ENCODE data around the gene CELF6.
A peak's percentile ranks its signal among the peaks of the same experiment; 100 is the strongest.
"Not testable (repeated sequence)": the region's sequence is repeated elsewhere in the genome, so short reads cannot be mapped to it uniquely, and the experiment has no call there.

Gene CELF6

GRCh38 chr15:72315706-72316370 is 4.1 kb downstream of the CELF6 start:
- DNase-seq (ENCODE audit: low spot score), result no peak

DNA sequence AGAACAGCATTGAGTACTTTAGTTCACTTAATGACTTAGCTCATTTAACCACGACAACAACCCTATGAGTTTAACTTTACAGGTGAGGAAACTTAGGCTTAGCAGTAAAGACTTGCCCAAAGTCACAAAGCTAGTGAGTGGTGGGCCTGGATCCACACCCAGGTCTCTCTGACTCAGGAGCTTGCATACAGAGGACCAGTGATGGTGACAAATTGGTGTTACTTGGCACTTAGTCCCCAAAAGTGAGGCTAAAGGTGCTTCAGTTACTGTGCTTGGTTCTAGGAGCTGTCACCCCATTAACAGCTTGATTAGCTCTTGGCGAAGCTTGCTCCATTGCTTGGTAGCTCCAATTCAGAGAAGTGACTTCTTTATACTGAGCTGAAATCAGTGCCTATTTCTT is 6.1 kb downstream of the CELF6 start:
- no peak for DNase-seq (ENCODE audit: low spot score)

DNA sequence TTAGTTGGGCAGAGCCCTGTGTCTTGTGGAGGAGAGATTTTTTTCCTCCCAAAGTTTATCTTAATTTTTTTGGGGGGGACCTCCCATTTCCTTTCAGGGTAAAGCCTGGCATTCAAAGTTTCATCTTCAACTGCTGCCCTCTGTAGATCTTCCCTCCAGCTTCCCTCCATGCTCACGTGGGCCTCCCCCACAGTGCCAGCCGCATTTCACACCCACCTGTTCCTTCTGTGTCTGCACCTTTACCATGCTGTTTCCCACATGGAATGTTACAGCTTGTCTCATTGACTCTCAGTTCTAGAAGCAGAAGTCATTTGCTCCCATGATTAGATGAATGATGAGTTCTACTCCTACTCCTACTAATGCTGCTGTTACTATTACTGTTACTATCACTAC is 6.5 kb downstream of the CELF6 start:
- DNase-seq (ENCODE audit: low spot score), result no peak

DNA sequence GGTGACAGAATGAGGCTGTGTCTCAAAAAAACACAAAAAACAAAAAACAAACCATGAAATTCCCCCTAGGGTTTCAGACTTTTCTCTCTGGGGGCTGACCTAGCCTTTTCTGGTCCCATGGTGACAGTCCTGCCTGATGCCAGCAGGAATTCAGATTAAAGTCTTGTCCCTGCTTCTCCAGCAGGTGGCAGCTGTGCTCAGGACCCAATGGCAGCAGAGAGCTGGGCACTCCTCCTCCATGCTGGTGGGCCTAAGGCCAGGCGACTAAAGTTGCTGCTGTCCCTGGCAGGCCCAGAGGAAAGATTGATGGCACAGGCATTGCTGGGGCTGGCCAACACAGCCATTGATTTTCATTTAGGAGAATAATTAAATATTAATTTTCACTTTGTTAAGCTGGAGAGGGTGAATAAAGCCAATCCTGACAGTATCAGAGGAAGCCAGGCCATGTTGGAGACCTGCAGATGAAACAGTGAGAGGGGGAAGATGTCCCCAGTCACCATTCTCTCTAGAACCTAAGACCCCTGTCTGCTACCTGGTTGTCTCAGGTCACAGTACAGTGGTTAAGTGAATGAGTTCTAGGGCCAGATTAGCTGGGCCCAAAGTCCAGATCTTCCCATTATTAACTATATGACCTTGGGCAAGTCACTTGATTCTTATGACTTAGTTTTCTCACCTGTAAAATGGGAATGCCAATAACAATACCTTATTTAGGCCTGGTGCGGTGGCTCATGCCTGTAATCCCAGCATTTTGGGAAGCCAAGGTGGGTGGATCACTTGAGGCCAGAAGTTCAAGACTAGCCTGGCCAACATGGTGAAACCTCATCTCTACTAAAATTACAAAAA is 7.1 kb downstream of the CELF6 start:
- DNase-seq (ENCODE audit: low spot score), result peak; percentile 65

GRCh38 chr15:72307026-72307425 is 12.9 kb downstream of the CELF6 start:
- no peak for DNase-seq (ENCODE audit: low spot score)

DNA sequence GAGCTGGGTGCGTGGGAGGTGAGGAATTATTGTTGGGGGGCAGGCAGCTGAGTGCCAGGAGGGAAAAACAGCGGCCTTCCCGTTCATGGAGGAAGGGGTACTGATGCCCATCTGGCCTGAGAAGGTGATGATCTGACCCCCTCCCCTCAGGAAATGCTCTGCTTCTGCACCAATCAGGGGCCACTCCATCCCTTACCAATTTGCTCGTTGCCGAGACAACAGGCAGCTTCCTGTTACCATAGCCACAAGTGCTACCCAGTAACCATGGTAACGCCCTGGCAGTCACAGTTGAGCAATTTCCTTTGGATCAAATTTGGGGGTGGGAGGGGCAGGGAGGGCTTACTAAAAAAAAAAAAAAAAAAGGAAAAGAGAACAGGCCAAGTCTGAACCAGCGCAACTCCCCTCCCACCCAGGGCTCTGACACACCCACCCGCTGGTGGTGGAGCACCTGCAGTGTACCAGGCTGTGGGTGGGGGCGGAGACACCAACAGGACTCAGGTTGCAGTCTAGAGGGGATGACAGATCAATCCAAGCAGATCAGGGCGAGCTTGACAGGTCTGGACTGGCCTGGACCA is 13.7 kb downstream of the CELF6 start:
- no peak for DNase-seq (ENCODE audit: low spot score)

DNA sequence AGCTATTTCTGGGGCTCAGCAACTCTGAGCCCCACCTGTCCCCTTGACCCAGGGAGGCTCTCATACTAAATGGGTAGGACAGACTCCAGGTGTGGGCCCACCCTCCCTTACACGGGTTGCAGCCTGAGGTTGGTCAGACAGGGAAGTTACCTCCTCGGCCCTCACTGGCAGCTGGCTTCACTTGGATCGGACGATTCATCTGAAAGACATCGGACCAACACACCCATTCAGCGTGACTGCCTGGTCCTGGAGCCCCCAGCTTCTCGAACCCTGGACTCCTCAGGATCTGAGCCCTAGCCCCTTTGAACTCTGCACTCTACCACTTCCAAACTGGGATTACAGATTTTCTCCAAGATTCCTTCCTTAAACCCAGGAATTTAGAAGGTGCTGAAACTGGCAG is 15.4 kb downstream of the CELF6 start:
- no peak for DNase-seq (ENCODE audit: low spot score)

- no peak for DNase-seq (ENCODE audit: low spot score)
These were observed 17.0 kb downstream of the CELF6 start for GRCh38 chr15:72302955-72303354.

GRCh38 chr15:72289597-72290325 is 30.2 kb downstream of the CELF6 start:
- no peak for DNase-seq (ENCODE audit: low spot score)

DNA sequence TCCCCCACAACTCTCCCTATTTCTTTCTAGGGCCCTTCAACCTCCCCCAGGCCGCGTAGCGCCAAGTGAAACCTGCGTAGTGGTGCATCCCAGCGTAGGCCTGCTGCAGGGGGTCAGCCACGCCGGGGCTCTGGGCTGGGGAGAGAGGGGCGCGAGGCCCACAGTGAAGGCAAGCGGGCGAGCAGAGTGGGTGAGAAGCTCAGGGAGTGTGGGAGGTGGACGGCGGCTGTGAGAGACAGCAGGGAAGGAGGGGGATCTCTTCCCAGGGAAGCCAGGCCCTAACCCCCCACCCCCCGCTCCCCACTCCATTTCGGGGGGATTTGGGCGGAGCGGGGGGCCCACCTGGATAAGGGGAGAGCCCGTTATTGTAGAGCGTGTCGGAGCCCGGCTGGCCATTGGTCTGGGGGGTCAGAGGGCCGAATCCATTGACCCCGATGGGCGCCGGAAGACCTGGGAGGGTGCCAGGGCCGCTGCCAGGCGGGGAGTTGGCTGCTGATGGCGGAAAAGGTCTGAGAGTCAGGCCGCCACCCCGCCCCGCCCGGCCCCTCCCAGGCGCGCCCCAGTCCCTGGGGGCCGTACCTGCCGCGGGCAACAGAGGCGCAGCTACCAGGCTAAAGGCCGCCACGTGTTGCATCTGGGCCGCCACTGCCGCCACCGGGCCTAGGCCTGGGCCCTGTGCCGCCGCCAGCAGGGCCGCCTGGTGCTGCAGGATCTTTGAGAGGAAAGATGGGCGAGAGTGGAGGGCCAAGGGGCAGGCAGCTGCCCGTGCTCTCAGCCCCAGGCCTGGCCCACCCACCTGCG is 31.0 kb downstream of the CELF6 start:
- no peak for DNase-seq (ENCODE audit: low spot score)

DNA sequence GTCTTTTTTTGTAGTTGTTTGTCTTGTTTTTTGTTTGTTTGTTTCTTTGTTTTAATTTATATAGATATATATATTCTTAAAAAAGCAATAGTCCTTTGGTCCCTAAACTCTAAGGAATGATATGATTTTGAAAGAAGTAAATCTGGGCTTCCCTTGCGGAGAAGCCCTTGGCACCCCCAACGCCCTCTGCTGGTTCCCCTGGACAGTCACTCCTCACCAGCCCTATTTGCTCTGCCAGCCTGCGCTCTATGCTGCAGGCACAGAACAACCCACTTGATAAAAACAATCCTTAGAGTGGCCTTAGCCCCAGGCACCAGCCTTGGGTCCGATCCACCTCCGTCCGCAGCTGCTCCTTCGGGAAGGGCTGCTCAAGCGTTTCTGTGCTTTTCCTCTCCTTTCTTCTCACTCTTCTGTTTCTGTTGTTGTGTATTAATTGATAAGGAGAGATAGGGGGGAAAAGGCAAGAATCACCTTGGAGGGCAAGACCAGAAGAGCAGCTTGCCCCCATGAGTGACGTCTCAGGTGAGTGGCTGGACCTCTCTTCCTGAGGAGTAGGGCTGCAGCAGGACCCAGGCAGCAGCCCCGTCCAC is 33.9 kb downstream of the CELF6 start:
- peak; percentile 26 for DNase-seq (ENCODE audit: low spot score)

- no peak for DNase-seq (ENCODE audit: low spot score)
These were observed 34.6 kb downstream of the CELF6 start for GRCh38 chr15:72285402-72285801.

DNA sequence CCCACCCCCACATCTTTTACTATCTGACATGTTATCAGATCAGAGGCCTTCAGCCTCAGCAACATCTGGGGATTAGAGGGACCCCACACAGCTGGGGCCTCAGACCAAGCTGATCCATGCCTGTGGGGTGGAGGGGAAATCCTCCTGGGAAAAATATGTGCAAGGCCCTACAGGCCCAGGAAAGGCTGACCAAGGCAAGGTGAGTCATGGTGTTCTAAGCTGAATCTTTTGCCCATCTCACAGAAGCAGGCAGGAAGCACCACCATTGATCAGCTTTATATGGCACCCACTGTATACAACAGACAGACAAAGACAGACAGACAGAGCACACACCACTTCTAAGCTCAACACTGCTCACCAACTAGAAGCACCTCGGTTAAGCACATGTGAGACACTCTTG is 35.2 kb downstream of the CELF6 start:
- DNase-seq (ENCODE audit: low spot score), result no peak

- DNase-seq (ENCODE audit: low spot score), result no peak
These were observed 38.2 kb downstream of the CELF6 start for GRCh38 chr15:72281713-72282112.

GRCh38 chr15:72280751-72281150 is 39.2 kb downstream of the CELF6 start:
- no peak for DNase-seq (ENCODE audit: low spot score)

DNA sequence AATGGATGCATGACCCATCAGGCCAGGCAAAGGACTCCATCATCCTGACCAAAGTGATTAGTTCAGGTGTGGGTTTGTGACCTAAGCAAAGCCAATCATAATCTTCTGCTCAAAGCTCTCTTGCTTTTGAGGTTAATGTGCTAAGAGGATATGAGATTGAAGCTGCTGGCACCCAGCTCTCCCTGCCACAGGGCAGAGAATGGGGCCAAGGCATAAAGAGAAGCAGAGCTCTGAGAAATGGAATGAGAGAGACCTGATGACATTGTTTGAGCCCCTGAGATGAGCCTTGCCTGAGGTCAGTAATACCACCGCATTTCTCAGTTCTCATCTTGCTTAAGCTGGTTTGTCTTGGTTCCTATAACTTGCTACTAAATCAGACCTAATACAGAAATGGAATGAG is 41.2 kb downstream of the CELF6 start:
- DNase-seq (ENCODE audit: low spot score), result no peak

DNA sequence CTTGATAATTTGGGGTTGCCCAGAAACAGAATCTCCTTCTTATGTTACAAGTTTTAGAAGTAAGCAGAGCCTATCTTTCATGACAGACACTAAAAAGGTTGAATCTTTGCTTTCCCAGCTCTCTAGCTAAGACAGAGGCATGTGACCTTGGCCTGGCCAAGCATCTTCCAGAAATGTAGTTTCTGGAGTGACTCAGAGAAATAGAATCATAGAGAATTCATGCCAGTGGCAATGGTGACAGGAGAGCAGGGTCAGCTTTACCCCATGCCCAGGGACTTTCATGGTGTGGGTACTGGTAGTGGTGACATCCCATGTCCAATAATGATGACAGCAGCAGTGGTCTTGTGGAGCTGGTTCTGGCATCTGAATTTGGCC is 43.6 kb downstream of the CELF6 start:
- DNase-seq (ENCODE audit: low spot score), result no peak

DNA sequence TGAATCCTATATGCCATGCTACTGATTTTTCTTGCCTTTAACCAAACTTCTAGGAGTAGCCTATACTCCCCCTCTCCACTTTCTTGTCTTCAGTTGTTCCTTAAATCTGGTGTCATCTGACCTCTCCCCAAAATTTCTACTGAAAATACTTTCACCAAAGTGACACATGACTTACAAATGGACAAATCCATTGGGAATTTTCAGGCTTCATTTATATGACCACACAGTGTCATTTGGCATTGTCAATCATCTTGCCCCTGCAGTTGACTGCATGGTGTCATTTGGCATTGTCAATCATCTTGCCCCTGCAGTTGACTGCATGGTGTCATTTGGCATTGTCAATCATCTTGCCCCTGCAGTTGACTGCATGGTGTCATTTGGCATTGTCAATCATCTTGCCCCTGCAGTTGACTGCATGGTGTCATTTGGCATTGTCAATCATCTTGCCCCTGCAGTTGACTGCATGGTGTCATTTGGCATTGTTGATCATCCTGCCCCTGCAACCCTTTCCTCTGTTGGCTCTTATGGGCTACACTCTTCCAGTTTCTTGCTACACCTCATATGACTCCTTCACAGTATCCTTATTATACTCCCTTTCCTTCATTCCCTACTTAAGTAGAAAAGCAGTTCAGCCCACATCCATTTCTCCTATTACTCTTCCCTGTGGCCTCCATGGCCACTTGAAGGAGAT is 44.2 kb downstream of the CELF6 start:
- not testable (repeated sequence) for DNase-seq (ENCODE audit: low spot score)

GRCh38 chr15:72272997-72273352 is 47.0 kb downstream of the CELF6 start:
- no peak for DNase-seq (ENCODE audit: low spot score)

DNA sequence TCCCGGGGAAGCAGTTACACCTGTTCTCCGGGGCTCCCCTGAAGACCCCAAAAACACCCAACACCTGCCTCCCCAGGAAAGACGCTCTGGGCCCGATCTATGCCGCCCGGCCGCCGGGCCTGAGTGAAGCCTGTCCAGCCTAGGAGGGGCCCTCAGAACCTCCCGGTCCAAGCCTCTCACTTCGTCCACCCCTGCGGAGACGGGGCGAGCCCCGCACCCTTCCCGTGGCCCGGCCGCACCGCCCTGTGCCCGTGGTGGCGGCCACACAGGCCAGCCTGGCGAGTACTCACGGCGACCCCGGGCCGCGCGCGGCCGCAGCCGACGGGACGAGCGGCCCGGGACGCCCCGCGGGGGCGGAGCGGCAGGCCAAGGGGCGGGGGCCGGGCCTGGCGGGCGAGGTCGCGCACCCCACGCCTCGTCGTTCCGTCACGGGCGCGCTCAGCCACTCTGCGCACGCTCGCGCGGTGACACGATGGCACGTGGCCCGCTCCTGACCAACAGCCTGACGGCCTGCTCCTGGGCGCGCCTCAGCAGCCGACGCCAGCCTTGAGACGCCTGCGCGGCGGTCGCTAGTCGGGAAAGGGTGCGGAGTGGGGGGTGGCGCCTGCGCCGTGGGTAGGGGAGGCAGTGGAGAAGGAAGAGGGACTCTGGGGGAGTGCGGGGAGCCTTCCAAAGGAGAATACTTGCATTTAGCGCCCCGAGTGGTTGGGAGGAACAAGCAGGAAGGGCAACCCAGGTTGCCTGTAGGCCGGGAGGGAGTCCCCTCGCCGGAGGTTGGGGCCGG is 47.6 kb downstream of the CELF6 start, which contains the start of gene PARP6:
Gene PARP6 (minus strand): TSS at position 342 of the 784 bp plus-strand sequence. CDS start 5,077 bp downstream, outside the sequence.
- DNase-seq (ENCODE audit: low spot score), result peak; percentile 99

Measured in LoVo (cell line).